WTC11 (cell line): ENCODE data around the gene KDM4B.

Source experiments
- CREM ChIP-seq: sonication (generic); formaldehyde crosslinking; IDR thresholded peaks from 2 replicates; pipeline ENCODE4 v1.8.1; 2022; ENCODE audit warnings: mild to moderate bottlenecking, missing genetic modification reagents, moderate library complexity
- PRDM15 ChIP-seq: sonication (generic); formaldehyde crosslinking; IDR thresholded peaks from 2 replicates; pipeline ENCODE4 v1.8.0; 2022; ENCODE audit warnings: missing genetic modification reagents
- TF ChIP-seq, protein P1 (sequence below): fragments of 200-600 bp; IDR thresholded peaks from 2 replicates; pipeline ENCODE4 v1.8.0; 2022; ENCODE audit warnings: antibody characterized with exemption
- TF ChIP-seq, protein P2 (sequence below): sonication (generic); formaldehyde crosslinking; IDR thresholded peaks from 2 replicates; pipeline ENCODE4 v1.8.1; 2023; ENCODE audit warnings: mild to moderate bottlenecking, missing genetic modification reagents, moderate library complexity

- TF ChIP-seq, protein P1, sequence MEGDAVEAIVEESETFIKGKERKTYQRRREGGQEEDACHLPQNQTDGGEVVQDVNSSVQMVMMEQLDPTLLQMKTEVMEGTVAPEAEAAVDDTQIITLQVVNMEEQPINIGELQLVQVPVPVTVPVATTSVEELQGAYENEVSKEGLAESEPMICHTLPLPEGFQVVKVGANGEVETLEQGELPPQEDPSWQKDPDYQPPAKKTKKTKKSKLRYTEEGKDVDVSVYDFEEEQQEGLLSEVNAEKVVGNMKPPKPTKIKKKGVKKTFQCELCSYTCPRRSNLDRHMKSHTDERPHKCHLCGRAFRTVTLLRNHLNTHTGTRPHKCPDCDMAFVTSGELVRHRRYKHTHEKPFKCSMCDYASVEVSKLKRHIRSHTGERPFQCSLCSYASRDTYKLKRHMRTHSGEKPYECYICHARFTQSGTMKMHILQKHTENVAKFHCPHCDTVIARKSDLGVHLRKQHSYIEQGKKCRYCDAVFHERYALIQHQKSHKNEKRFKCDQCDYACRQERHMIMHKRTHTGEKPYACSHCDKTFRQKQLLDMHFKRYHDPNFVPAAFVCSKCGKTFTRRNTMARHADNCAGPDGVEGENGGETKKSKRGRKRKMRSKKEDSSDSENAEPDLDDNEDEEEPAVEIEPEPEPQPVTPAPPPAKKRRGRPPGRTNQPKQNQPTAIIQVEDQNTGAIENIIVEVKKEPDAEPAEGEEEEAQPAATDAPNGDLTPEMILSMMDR, result no peak
- no peak for TF ChIP-seq CREM (CRISPR knock-in tag)
- TF ChIP-seq, protein P2, sequence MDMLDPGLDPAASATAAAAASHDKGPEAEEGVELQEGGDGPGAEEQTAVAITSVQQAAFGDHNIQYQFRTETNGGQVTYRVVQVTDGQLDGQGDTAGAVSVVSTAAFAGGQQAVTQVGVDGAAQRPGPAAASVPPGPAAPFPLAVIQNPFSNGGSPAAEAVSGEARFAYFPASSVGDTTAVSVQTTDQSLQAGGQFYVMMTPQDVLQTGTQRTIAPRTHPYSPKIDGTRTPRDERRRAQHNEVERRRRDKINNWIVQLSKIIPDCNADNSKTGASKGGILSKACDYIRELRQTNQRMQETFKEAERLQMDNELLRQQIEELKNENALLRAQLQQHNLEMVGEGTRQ (CRISPR knock-in tag), result no peak
- no peak for TF ChIP-seq PRDM15
Measured at GRCh38 chr19:5103812-5104410, 135.0 kb downstream of the KDM4B start.
